HG02759 (cell line): ENCODE results near the gene ATP8A2.
"Not testable (repeated sequence)": the region's sequence is repeated elsewhere in the genome, so short reads cannot be mapped to it uniquely, and the experiment has no call there.

Experiments used
- ATAC-seq: cut with Tn5 transposase; IDR thresholded peaks from one replicate; pipeline ENCODE4 v1.9.1; 2021; ENCODE audit warnings: mild to moderate bottlenecking, moderate library complexity; ENCODE audit not compliant: unreplicated experiment

ATP8A2 gene

GRCh38 chr13:26052337-26052736 lies 680.6 kb downstream of the ATP8A2 start:
- no peak for ATAC-seq

- ATAC-seq = no peak
Measured at GRCh38 chr13:26053418-26053980, 681.7 kb downstream of the ATP8A2 start.

GRCh38 chr13:26054896-26055295 lies 683.1 kb downstream of the ATP8A2 start:
- ATAC-seq = no peak

GRCh38 chr13:26058704-26059103 lies 686.9 kb downstream of the ATP8A2 start:
- no peak for ATAC-seq

- no peak for ATAC-seq
Measured at GRCh38 chr13:26060357-26060756, 688.6 kb downstream of the ATP8A2 start.

- ATAC-seq = no peak
Measured at GRCh38 chr13:26061256-26061655, 689.5 kb downstream of the ATP8A2 start.

GRCh38 chr13:26061947-26062346 lies 690.2 kb downstream of the ATP8A2 start:
- ATAC-seq = no peak

GRCh38 chr13:26062853-26063444 lies 691.2 kb downstream of the ATP8A2 start:
- ATAC-seq = no peak

- ATAC-seq = not testable (repeated sequence)
Measured at GRCh38 chr13:26066492-26066891, 694.7 kb downstream of the ATP8A2 start.

- no peak for ATAC-seq
Measured at GRCh38 chr13:26067601-26068000, 695.8 kb downstream of the ATP8A2 start.

- not testable (repeated sequence) for ATAC-seq
Measured at GRCh38 chr13:26068372-26068771, 696.6 kb downstream of the ATP8A2 start.

- ATAC-seq = not testable (repeated sequence)
Measured at GRCh38 chr13:26069642-26070041, 697.9 kb downstream of the ATP8A2 start.

- ATAC-seq = no peak
Measured at GRCh38 chr13:26071691-26072090, 699.9 kb downstream of the ATP8A2 start.

- ATAC-seq = not testable (repeated sequence)
Measured at GRCh38 chr13:26072335-26072734, 700.6 kb downstream of the ATP8A2 start.

GRCh38 chr13:26074706-26075105 lies 702.9 kb downstream of the ATP8A2 start:
- ATAC-seq = no peak
